OCI-M1 (cell line): ENCODE results near the gene SLCO1C1.

Experiments used
- DNase-seq: peaks from one replicate; lab custom pipeline; 2025; lab: John Stamatoyannopoulos, UW

Gene SLCO1C1

DNA sequence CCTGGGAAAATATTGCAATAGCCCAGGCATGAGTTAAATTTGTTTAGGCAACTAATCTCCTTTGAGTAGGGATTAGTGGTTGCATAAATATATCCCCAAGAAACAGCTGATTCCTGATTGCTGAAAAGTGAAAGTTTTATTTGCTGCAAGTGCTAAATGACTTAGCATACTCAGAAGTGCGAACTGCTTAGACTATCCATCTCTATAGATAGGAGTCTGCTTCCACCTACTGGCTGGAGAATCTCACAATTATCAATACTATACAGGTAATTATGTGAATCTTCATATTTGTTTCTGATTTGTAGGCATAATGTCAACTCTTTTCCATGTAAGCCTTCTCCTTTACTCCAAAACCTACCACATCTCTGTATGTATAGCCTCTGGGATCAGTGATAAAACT, 103.4 kb downstream of the SLCO1C1 start:
- peak; percentile 90 for DNase-seq

DNA sequence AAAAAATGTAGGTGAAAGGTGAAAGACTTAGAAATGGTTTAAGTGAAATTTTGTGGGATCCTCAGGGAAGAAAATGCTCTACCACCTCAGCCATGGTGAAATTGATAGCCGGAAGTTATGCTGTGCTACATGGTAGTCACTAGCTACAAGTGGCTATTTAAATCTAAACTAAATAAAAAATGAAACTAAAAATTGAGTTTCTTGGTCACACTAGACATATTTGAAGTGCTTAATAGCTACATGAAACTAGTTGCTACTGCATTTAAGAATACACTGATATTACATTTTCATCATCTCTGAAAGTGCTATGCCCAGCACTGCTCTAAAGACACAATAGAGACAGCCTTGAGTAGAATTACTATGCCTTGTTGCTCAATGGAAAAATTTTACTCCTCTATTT, 105.0 kb downstream of the SLCO1C1 start:
- DNase-seq: peak; percentile 8

DNA sequence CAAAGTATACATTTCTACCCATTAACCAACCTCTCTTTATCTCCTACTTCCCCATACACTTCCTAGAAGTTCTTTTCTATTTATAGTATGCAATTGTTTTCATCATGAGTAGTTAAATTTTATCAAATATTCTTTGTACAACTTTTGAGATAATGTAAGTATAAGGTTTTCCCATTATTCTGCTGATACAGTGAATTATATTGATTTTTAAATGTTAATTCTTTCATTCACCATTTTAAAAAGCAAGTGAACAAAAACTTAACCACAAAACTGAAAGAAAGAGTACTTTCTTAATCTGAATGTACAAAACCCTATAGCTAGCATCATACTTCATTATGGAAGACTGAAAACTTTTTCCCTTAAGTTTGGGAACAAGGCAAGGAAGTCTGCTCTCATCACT, 105.9 kb downstream of the SLCO1C1 start:
- peak; percentile 44 for DNase-seq
